Measurements from ENCODE around the gene DNAJA1.
"Not testable (repeated sequence)": the region's sequence is repeated elsewhere in the genome, so short reads cannot be mapped to it uniquely, and the experiment has no call there.

The DNAJA1 gene

DNA sequence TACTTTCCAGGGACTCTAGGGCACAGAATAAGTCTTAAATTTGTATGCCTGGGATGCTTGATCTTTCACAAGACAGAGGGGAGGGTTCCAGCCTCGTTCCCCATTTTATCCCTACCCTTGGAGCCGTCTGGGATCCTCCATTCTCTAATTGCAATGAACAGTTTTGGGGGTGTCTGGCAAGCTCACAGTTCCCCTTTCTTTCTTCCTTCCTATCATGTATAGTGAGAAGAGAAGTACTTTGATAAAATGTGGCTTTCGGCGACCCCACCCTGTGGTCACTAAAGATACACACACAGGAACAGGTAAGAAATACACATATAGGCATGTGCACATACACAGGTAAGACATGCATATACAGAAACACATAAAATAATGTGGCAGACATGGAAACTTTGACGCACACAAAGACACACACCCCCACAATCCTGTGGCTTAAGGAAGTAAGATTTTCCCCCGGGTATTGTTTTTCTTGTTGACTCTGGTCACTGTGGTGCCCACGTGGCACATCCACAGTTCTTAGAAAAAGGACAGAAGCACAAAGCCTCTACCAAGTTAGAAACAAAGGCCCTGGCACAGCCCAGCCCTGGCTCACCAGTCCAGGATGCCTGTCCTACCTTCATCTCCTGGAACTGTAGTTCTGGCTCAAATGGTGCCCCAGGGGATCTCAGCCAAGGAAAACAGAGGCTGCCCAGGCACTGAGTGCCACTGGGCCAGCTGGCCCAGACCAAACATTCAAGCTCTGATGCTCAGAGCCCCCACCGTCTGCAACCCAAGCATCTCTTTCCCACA lies 57.7 kb downstream of the DNAJA1 start:
- peak; percentile 12 for DNase-seq

DNA sequence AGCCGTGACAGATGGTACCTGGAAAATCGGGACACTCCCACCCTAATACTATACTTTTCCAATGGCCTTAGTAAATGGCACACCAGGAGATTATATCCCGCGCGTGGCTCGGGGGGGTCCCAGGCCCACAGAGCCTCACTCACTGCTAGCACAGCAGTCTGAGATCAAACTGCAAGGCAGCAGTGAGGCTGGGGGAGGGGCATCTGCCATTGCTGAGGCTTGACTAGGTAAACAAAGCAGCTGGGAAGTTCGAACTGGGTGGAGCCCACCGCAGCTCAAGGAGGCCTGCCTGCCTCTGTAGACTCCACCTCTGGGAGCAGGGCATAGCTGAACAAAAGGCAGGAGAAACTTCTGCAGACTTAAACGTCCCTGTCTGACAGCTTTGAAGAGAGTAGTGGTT lies 60.6 kb downstream of the DNAJA1 start:
- not testable (repeated sequence) for DNase-seq

Data from KG1 (cell line).